WTC11 (cell line): ENCODE measurements around the gene AMBP. TPM values are rescaled to one million over a fixed set of nuclear protein-coding genes. Genes with fewer than 3 reads are reported as not detected.

Experiments used
- ATAC-seq: fragments of 200-7000 bp; cut with Tn5 transposase; 2 replicates; pipeline ENCODE4 v1.10.0; 2021; ENCODE audit warnings: mild to moderate bottlenecking, moderate library complexity
- CTCF ChIA-PET: fragments of 300-600 bp; sonication (Branson Sonifier 250); formaldehyde crosslinking; loops from one replicate; lab custom pipeline; 2021; ENCODE audit warnings: antibody characterized with exemption; lab: Charles Lee
- POLR2A ChIA-PET: fragments of 350-600 bp; sonication (Branson Sonifier 250); formaldehyde crosslinking; loops from one replicate; lab custom pipeline; 2021; ENCODE audit warnings: antibody characterized with exemption; lab: Charles Lee
- DNase-seq: peaks from one replicate; pipeline ENCODE4 v3.0.0; 2021; ENCODE audit warnings: low spot score
- H3K27ac Mint-ChIP-seq: 2 replicates; pipeline ENCODE4 v1.8.0; 2021; ENCODE audit warnings: mixed read lengths
- H3K27me3 Mint-ChIP-seq: 2 replicates; pipeline ENCODE4 v1.8.0; 2021; ENCODE audit warnings: low read depth, mild to moderate bottlenecking, moderate library complexity, mixed read lengths
- H3K36me3 Mint-ChIP-seq: 2 replicates; pipeline ENCODE4 v1.8.0; 2021; ENCODE audit warnings: mixed read lengths
- H3K4me1 Mint-ChIP-seq: 2 replicates; pipeline ENCODE4 v1.8.0; 2022; ENCODE audit warnings: mixed read lengths
- H3K4me3 Mint-ChIP-seq: 2 replicates; pipeline ENCODE4 v1.8.0; 2021; ENCODE audit warnings: mild to moderate bottlenecking, moderate library complexity, mixed read lengths
- H3K9me3 Mint-ChIP-seq: 2 replicates; pipeline ENCODE4 v1.8.0; 2021; ENCODE audit warnings: mixed read lengths
- ESRRA ChIP-seq: sonication (generic); formaldehyde crosslinking; IDR thresholded peaks from 2 replicates; pipeline ENCODE4 v1.8.1; 2022; ENCODE audit warnings: mild to moderate bottlenecking, missing genetic modification reagents, borderline replicate concordance
- ETV6 ChIP-seq: sonication (generic); formaldehyde crosslinking; IDR thresholded peaks from 2 replicates; pipeline ENCODE4 v1.8.1; 2022; ENCODE audit warnings: mild to moderate bottlenecking, missing genetic modification reagents
- GRHL2 ChIP-seq: fragments of 250-450 bp; sonication (Bioruptor Pico); IDR thresholded peaks from 2 replicates; pipeline ENCODE4 v1.8.0; 2022; ENCODE audit warnings: mild to moderate bottlenecking, moderate library complexity; ENCODE audit not compliant: insufficient replicate concordance, severe bottlenecking
- GTF2I ChIP-seq: fragments of 250-450 bp; sonication (Bioruptor Pico); conservative IDR thresholded peaks from 2 replicates; pipeline ENCODE4 v1.4.0; 2021; ENCODE audit warnings: mild to moderate bottlenecking
- IRF2 ChIP-seq: sonication (generic); formaldehyde crosslinking; IDR thresholded peaks from 2 replicates; pipeline ENCODE4 v1.8.0; 2022; ENCODE audit warnings: low read depth, missing genetic modification reagents, borderline replicate concordance
- NR2C2 ChIP-seq: sonication (generic); formaldehyde crosslinking; IDR thresholded peaks from 2 replicates; pipeline ENCODE4 v1.8.0; 2022; ENCODE audit warnings: mild to moderate bottlenecking, missing genetic modification reagents
- SMAD3 ChIP-seq: sonication (generic); formaldehyde crosslinking; IDR thresholded peaks from 2 replicates; pipeline ENCODE4 v1.8.0; 2022; ENCODE audit warnings: missing genetic modification reagents, mild to moderate bottlenecking, borderline replicate concordance
- SP1 ChIP-seq: sonication (generic); formaldehyde crosslinking; conservative IDR thresholded peaks from 2 replicates; pipeline ENCODE4 v1.8.1; 2022; ENCODE audit warnings: missing genetic modification reagents
- TEAD4 ChIP-seq: sonication (generic); formaldehyde crosslinking; IDR thresholded peaks from 2 replicates; pipeline ENCODE4 v1.8.0; 2022; ENCODE audit warnings: mild to moderate bottlenecking, missing genetic modification reagents
- ZMAT4 ChIP-seq: fragments of 250-450 bp; sonication (Bioruptor Pico); IDR thresholded peaks from 2 replicates; pipeline ENCODE4 v1.9.0; 2021; ENCODE audit warnings: mild to moderate bottlenecking
- ZNF121 ChIP-seq: sonication (generic); formaldehyde crosslinking; IDR thresholded peaks from 2 replicates; pipeline ENCODE4 v1.8.0; 2023; ENCODE audit warnings: missing genetic modification reagents
- ZNF423 ChIP-seq: fragments of 250-450 bp; sonication (Bioruptor Pico); IDR thresholded peaks from 2 replicates; pipeline ENCODE4 v2.1.2; 2022; ENCODE audit warnings: mild to moderate bottlenecking, moderate library complexity
- total RNA-seq: library from RNA; stranded (reverse); gene quantifications from 3 replicates; pipeline ENCODE4 v1.2.3, GENCODE V29; 2021
- TF ChIP-seq, protein P1 (sequence below): sonication (generic); formaldehyde crosslinking; conservative IDR thresholded peaks from 2 replicates; pipeline ENCODE4 v1.8.1; 2023; ENCODE audit warnings: mild to moderate bottlenecking, low read depth, missing genetic modification reagents, moderate library complexity
- TF ChIP-seq, protein P2 (sequence below): fragments of 200-600 bp; IDR thresholded peaks from 2 replicates; pipeline ENCODE4 v1.8.0; 2022; ENCODE audit warnings: antibody characterized with exemption

The AMBP gene
- total RNA-seq, 1 experiment from 2014 or later: 3.3 TPM

- no peak for TF ChIP-seq IRF2 (CRISPR knock-in tag)
- 0 out of 2 replicates have a peak, but pooled peaks have one; percentile 8 for TF ChIP-seq SP1 (CRISPR knock-in tag)
- no peak for TF ChIP-seq ESRRA
- TF ChIP-seq ETV6: no peak
- TF ChIP-seq ZNF423 (CRISPR knock-in tag): peak; percentile 46; the same call in 1 of the 2 replicates
- TF ChIP-seq TEAD4 (CRISPR knock-in tag): no peak
- DNase-seq (peak; percentile 89), ATAC-seq (peak; percentile 87)
- peaks cover 6% of the 10 kb centered on the region for H3K36me3 Mint-ChIP-seq
- H3K27ac Mint-ChIP-seq: no peak overlapping the region
- peaks cover 70% of the 10 kb centered on the region for H3K27me3 Mint-ChIP-seq
- ChIA-PET CTCF (interaction anchor here (1.2 to 7.4 kb wide), 6 partner anchors 10 to 192 kb away, joined by 4 to 101 read pairs (median 30); partner anchors contain the start of gene AMBP), POLR2A (interaction anchor here (0.5 to 1.5 kb wide), 2 partner anchors 10 to 15 kb away, joined by 3 to 5 read pairs; no protein-coding TSS in a partner anchor)
- H3K4me1 Mint-ChIP-seq: peaks cover 18% of the 10 kb centered on the region
- peak overlapping the region; percentile 87 for H3K4me3 Mint-ChIP-seq
- H3K9me3 Mint-ChIP-seq: peaks cover 11% of the 10 kb centered on the region
Observed at GRCh38 chr9:114098021-114098935, 20.2 kb upstream of the AMBP start.

DNA sequence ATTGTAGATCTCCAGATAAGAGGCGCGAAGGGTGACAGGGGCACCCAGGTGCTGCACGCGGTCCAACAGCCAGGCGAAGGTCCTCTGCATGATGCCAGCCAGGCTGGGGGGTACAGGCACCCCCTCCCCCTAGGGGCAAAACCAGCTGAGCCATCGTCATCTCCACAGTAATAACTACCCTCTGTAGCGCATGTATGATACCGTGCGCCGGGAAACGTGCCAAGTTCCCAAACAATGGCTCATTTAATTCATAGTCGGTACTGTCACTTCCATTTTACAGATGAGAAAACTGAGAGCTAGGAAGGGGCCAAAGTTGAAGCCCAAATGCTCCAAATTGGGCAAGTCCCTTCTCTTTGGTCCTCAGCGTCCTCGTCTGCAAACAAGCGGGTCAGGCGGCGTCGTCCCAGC, 19.5 kb upstream of the AMBP start:
- TF ChIP-seq, protein P1, sequence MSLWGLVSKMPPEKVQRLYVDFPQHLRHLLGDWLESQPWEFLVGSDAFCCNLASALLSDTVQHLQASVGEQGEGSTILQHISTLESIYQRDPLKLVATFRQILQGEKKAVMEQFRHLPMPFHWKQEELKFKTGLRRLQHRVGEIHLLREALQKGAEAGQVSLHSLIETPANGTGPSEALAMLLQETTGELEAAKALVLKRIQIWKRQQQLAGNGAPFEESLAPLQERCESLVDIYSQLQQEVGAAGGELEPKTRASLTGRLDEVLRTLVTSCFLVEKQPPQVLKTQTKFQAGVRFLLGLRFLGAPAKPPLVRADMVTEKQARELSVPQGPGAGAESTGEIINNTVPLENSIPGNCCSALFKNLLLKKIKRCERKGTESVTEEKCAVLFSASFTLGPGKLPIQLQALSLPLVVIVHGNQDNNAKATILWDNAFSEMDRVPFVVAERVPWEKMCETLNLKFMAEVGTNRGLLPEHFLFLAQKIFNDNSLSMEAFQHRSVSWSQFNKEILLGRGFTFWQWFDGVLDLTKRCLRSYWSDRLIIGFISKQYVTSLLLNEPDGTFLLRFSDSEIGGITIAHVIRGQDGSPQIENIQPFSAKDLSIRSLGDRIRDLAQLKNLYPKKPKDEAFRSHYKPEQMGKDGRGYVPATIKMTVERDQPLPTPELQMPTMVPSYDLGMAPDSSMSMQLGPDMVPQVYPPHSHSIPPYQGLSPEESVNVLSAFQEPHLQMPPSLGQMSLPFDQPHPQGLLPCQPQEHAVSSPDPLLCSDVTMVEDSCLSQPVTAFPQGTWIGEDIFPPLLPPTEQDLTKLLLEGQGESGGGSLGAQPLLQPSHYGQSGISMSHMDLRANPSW (CRISPR knock-in tag): no peak
- peak; percentile 86 for TF ChIP-seq GTF2I (CRISPR knock-in tag)
- no peak for DNase-seq

DNA sequence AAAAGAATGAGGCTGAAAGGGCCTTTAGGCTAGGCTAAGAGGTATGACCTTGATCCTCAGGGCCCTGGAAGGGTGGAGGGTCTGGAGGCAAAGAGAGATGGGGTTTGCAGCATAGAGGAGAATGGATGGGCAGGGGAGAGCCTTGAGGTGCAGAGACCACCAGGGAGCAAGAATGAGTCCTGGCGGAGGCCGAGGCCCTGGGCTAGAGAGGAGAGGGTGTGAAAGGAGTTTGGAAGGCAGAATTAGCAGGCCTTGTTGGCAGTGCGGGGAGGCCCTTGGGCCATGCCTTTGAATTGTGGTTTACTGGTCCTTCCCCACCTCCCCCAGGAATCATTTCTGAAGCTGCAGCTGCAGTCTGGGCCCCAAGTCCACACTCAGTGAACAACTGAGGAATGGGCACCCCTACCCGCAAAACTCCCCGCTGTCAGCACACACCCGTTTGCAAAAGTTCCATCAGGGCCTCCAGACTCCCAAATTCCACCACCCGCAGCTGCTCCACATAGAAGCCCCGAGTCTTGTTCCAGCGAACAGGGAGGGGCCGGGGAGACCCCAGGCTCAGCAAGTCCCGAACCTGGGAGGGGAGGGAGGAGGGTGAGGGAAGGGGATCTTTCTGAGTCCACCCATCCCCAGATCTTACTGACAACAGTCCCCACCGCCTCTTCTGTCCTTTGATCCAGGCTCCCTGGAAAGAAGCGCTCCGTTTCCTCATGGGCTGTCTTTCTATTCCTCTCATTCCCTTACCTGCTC, 18.9 kb upstream of the AMBP start:
- Mint-ChIP-seq H3K4me1 (peaks cover 18% of the 10 kb centered on the region), H3K27ac (no peak overlapping the region), H3K27me3 (peaks cover 59% of the 10 kb centered on the region), H3K4me3 (peak overlapping the region; percentile 67), H3K36me3 (peaks cover 4% of the 10 kb centered on the region), H3K9me3 (peaks cover 6% of the 10 kb centered on the region)
- CTCF ChIA-PET: interaction anchor here (4.3 to 7.4 kb wide), 3 partner anchors 11 to 193 kb away, joined by 49 to 101 read pairs (median 84); no protein-coding TSS in a partner anchor
- DNase-seq: no peak
- TF ChIP-seq SMAD3 (CRISPR knock-in tag) (no peak), ZNF121 (CRISPR knock-in tag) (no peak), ZMAT4 (no peak), NR2C2 (CRISPR knock-in tag) (no peak), GRHL2 (CRISPR knock-in tag) (no peak)
- TF ChIP-seq, protein P2, sequence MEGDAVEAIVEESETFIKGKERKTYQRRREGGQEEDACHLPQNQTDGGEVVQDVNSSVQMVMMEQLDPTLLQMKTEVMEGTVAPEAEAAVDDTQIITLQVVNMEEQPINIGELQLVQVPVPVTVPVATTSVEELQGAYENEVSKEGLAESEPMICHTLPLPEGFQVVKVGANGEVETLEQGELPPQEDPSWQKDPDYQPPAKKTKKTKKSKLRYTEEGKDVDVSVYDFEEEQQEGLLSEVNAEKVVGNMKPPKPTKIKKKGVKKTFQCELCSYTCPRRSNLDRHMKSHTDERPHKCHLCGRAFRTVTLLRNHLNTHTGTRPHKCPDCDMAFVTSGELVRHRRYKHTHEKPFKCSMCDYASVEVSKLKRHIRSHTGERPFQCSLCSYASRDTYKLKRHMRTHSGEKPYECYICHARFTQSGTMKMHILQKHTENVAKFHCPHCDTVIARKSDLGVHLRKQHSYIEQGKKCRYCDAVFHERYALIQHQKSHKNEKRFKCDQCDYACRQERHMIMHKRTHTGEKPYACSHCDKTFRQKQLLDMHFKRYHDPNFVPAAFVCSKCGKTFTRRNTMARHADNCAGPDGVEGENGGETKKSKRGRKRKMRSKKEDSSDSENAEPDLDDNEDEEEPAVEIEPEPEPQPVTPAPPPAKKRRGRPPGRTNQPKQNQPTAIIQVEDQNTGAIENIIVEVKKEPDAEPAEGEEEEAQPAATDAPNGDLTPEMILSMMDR: no peak
- ATAC-seq: no peak
- POLR2A ChIA-PET: no interaction called here

More for the DNA sequence above, 19.5 kb upstream of the AMBP start:
- CTCF ChIA-PET: interaction anchor here (2.3 to 7.4 kb wide), 4 partner anchors 11 to 193 kb away, joined by 12 to 101 read pairs (median 66); no protein-coding TSS in a partner anchor
- POLR2A ChIA-PET: interaction anchor here (0.5 kb wide), 1 partner anchor 14 kb away, joined by 3 read pairs; no protein-coding TSS in a partner anchor
- peaks cover 63% of the 10 kb centered on the region for H3K27me3 Mint-ChIP-seq
- peaks cover 18% of the 10 kb centered on the region for H3K4me1 Mint-ChIP-seq
- no peak overlapping the region for H3K27ac Mint-ChIP-seq
- peaks cover 9% of the 10 kb centered on the region for H3K9me3 Mint-ChIP-seq
- peaks cover 5% of the 10 kb centered on the region for H3K36me3 Mint-ChIP-seq
- H3K4me3 Mint-ChIP-seq: peak overlapping the region; percentile 67
- ATAC-seq: no peak
